GM12878 (cell line): ENCODE data around the gene CMTM4. TPM values are rescaled to one million over a fixed set of nuclear protein-coding genes. Genes with fewer than 3 reads are reported as not detected.
A peak's percentile ranks its signal among the peaks of the same experiment; 100 is the strongest.

ENCODE experiments used
- BHLHE40 ChIP-seq, 2 experiments: fragments of 450-650 bp in 1 of 2; IDR thresholded peaks; 2 replicates each; pipeline ENCODE4 v1.6.1; 2011 to 2017; ENCODE audit warnings: low read depth in 2 of 2, borderline replicate concordance in 1 of 2, improper control_type of control experiment in 1 of 2, low read length in 1 of 2, mild to moderate bottlenecking in 1 of 2
- EGR1 ChIP-seq, 2 experiments: IDR thresholded peaks; 1 replicate in 1 of 2; 2 replicates in 1 of 2; pipeline ENCODE4 v1.6.1; 2011 to 2012; ENCODE audit warnings: low read depth in 2 of 2, low read length in 2 of 2, borderline replicate concordance in 1 of 2, mild to moderate bottlenecking in 1 of 2, moderate library complexity in 1 of 2
- FOS ChIP-seq: IDR thresholded peaks from 3 replicates; pipeline ENCODE4 v1.6.1; 2011; ENCODE audit warnings: borderline replicate concordance; ENCODE audit not compliant: insufficient read length; ENCODE audit errors: extremely low read depth
- HCFC1 ChIP-seq: fragments of 150-350 bp; IDR thresholded peaks from 2 replicates; pipeline ENCODE4 v1.6.1; 2014; ENCODE audit warnings: low read length
- HDGF ChIP-seq: fragments of 450-650 bp; IDR thresholded peaks from 2 replicates; pipeline ENCODE4 v1.6.1; 2016; ENCODE audit warnings: antibody characterized with exemption
- JUND ChIP-seq: IDR thresholded peaks from 2 replicates; pipeline ENCODE4 v1.6.1; 2012; ENCODE audit warnings: low read depth, mild to moderate bottlenecking, low read length, improper control_type of control experiment, moderate library complexity
- KDM1A ChIP-seq: fragments of 200-600 bp; sonication (generic); IDR thresholded peaks from 2 replicates; pipeline ENCODE4 v1.6.1; 2016; ENCODE audit warnings: borderline replicate concordance
- MEF2A ChIP-seq: IDR thresholded peaks from 2 replicates; pipeline ENCODE4 v1.6.1; 2011; ENCODE audit warnings: low read depth, mild to moderate bottlenecking, low read length, moderate library complexity; ENCODE audit not compliant: insufficient read depth
- NBN ChIP-seq: fragments of 450-650 bp; IDR thresholded peaks from 2 replicates; pipeline ENCODE4 v1.6.1; 2016
- RAD51 ChIP-seq: fragments of 450-650 bp; IDR thresholded peaks from 2 replicates; pipeline ENCODE4 v1.6.1; 2016; ENCODE audit warnings: moderate library complexity, mild to moderate bottlenecking, inconsistent platforms
- RCOR1 ChIP-seq: conservative IDR thresholded peaks from 2 replicates; pipeline ENCODE4 v1.6.1; 2012; ENCODE audit warnings: low read depth, low read length, improper control_type of control experiment
- RFX5 ChIP-seq: IDR thresholded peaks from 2 replicates; pipeline ENCODE4 v1.6.1; 2011; ENCODE audit warnings: low read depth, low read length, improper control_type of control experiment
- SIN3A ChIP-seq: IDR thresholded peaks from 2 replicates; pipeline ENCODE4 v1.6.1; 2012; ENCODE audit warnings: low read depth, low read length, improper control_type of control experiment
- SMC3 ChIP-seq: IDR thresholded peaks from 2 replicates; pipeline ENCODE4 v1.6.1; 2011; ENCODE audit warnings: low read length, improper control_type of control experiment, borderline replicate concordance
- SREBF1 ChIP-seq: IDR thresholded peaks from 2 replicates; pipeline ENCODE4 v1.6.1; 2012; ENCODE audit warnings: mild to moderate bottlenecking, low read length
- STAT3 ChIP-seq: IDR thresholded peaks from 2 replicates; pipeline ENCODE4 v1.6.1; 2011; ENCODE audit warnings: low read depth, low read length, improper control_type of control experiment
- ZNF274 ChIP-seq: IDR thresholded peaks from one replicate; pipeline ENCODE4 v1.8.0; 2011; ENCODE audit not compliant: insufficient read length, insufficient read depth
- ZNF384 ChIP-seq: IDR thresholded peaks from 2 replicates; pipeline ENCODE4 v1.6.1; 2012; ENCODE audit warnings: low read depth, mild to moderate bottlenecking, low read length, improper control_type of control experiment, borderline replicate concordance
- ZNF622 ChIP-seq: fragments of 450-650 bp; IDR thresholded peaks from 2 replicates; pipeline ENCODE4 v1.6.1; 2017; ENCODE audit warnings: mild to moderate bottlenecking, inconsistent platforms
- ZSCAN29 ChIP-seq: fragments of 450-650 bp; IDR thresholded peaks from 2 replicates; pipeline ENCODE4 v1.6.1; 2017; ENCODE audit warnings: mild to moderate bottlenecking, moderate library complexity
- polyA plus RNA-seq, 11 experiments: library from polyadenylated mRNA; depleted of rRNA in 4 of 11; unstranded in 6 of 11; stranded (reverse) in 5 of 11; fragments of >200 nt; fragmentation: Nextera tagmentation in 4 of 11; fragmentation: Illumina TruSeq in 1 of 11; extraction: Ambion mirVana in 4 of 11; extraction: Trizol in 1 of 11; gene quantifications; 1 replicate in 1 of 11; 2 replicates in 10 of 11; pipeline versions ENCODE4 v1.2.1 to v1.2.3, GENCODE V29; 2011 to 2016; ENCODE audit warnings: inconsistent platforms in 2 of 11, missing spikeins in 2 of 11, low read depth in 1 of 11
- total RNA-seq, 4 experiments: library from RNA; depleted of rRNA in 3 of 4; stranded (reverse); fragments of >200 nt in 3 of 4; fragmentation: Illumina TruSeq in 1 of 4; extraction: Trizol in 1 of 4; gene quantifications; 2 replicates each; pipeline versions ENCODE4 v1.2.1 to v1.2.3, GENCODE V29; 2013 to 2021
- TF ChIP-seq, protein P1 (sequence below): fragments of 450-650 bp; IDR thresholded peaks from 2 replicates; pipeline ENCODE4 v1.6.1; 2017; ENCODE audit warnings: mild to moderate bottlenecking, low read depth, inconsistent platforms; ENCODE audit not compliant: poor library complexity, severe bottlenecking
- TF ChIP-seq, protein P2 (sequence below): fragments of 450-650 bp; IDR thresholded peaks from 2 replicates; pipeline ENCODE4 v1.6.1; 2016; ENCODE audit warnings: mild to moderate bottlenecking
- TF ChIP-seq, protein P3 (sequence below): IDR thresholded peaks from 2 replicates; pipeline ENCODE4 v1.6.1; 2011; ENCODE audit warnings: low read depth, low read length, improper control_type of control experiment, borderline replicate concordance
- TF ChIP-seq, protein P4 (sequence below): fragments of 450-650 bp; IDR thresholded peaks from 2 replicates; pipeline ENCODE4 v1.6.1; 2018; ENCODE audit warnings: borderline replicate concordance, mild to moderate bottlenecking; ENCODE audit not compliant: partially characterized antibody

CMTM4 gene
- total and polyA plus RNA-seq, 10 of the 15 experiments (the other 5 are each of a cell fraction or from before 2014, with no cell fraction given) = 0.02 to 0.43 (median 0.15) TPM; not detected in 2

DNA sequence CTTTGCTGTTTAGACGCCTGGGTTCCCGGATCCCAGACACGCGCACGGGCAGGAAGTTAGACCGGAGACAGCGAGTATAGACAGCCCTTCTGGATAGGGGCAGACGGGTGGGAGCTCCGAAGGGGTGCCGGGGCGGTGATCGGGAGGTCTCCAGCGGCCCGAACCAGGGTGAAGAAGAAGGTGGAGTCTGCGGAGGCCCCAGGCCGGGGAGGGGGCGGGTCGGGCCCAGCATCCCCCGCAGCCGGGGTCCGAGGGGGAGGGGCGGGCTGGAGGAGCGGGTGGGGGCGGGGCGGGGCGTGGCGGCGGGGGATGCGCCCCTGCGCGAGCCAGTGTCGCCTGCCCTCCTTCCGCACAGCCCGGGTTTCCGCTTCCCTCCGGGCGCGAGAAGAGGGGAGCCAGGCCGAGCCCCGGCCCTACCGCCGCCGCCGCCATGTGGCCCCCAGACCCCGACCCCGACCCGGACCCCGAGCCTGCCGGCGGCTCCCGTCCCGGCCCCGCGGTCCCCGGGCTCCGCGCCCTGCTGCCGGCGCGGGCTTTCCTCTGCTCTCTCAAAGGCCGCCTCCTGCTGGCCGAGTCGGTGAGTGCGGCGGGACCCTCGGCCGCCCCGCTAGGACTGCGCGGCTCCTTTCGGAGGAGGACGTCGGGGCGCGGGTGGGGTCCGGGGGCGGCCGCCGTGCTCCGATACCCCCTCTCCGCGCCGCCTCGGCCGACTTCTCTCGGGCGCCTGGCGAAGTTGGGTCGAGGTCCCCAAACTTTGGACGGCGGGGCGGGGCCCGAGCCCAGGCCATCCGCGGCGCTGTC, 92.0 kb downstream of the CMTM4 start, which contains the start of gene CMTM3 (continued):
- TF ChIP-seq ZNF384 (no peak), FOS (no peak), STAT3 (no peak), NBN (no peak), HDGF (no peak), RCOR1 (no peak), SREBF1 (no peak), EGR1 (IDR thresholded peaks at IDR 0.05; ENCODE audit: borderline replicate concordance in 1 of 2, low read depth in 2 of 2, low read length in 2 of 2) (peak in 1 of 2 experiments; percentile 48; a peak in 1 of 3 replicates), HCFC1 (no peak), KDM1A (no peak), RAD51 (no peak), BHLHE40 (IDR thresholded peaks at IDR 0.05; ENCODE audit: borderline replicate concordance in 1 of 2, low read depth in 2 of 2, low read length in 1 of 2) (peak in 1 of 2 experiments; percentile 42; a peak in 2 of 4 replicates), JUND (no peak), ZSCAN29 (no peak), RFX5 (no peak), SMC3 (peak; percentile 30; the same call in 1 of the 2 replicates), ZNF274 (no peak), ZNF622 (no peak), MEF2A (no peak), SIN3A (no peak)
- TF ChIP-seq, protein P1, sequence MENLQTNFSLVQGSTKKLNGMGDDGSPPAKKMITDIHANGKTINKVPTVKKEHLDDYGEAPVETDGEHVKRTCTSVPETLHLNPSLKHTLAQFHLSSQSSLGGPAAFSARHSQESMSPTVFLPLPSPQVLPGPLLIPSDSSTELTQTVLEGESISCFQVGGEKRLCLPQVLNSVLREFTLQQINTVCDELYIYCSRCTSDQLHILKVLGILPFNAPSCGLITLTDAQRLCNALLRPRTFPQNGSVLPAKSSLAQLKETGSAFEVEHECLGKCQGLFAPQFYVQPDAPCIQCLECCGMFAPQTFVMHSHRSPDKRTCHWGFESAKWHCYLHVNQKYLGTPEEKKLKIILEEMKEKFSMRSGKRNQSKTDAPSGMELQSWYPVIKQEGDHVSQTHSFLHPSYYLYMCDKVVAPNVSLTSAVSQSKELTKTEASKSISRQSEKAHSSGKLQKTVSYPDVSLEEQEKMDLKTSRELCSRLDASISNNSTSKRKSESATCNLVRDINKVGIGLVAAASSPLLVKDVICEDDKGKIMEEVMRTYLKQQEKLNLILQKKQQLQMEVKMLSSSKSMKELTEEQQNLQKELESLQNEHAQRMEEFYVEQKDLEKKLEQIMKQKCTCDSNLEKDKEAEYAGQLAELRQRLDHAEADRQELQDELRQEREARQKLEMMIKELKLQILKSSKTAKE = no peak
- TF ChIP-seq, protein P2, sequence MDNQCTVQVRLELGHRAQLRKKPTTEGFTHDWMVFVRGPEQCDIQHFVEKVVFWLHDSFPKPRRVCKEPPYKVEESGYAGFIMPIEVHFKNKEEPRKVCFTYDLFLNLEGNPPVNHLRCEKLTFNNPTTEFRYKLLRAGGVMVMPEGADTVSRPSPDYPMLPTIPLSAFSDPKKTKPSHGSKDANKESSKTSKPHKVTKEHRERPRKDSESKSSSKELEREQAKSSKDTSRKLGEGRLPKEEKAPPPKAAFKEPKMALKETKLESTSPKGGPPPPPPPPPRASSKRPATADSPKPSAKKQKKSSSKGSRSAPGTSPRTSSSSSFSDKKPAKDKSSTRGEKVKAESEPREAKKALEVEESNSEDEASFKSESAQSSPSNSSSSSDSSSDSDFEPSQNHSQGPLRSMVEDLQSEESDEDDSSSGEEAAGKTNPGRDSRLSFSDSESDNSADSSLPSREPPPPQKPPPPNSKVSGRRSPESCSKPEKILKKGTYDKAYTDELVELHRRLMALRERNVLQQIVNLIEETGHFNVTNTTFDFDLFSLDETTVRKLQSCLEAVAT = no peak
- TF ChIP-seq, protein P3, sequence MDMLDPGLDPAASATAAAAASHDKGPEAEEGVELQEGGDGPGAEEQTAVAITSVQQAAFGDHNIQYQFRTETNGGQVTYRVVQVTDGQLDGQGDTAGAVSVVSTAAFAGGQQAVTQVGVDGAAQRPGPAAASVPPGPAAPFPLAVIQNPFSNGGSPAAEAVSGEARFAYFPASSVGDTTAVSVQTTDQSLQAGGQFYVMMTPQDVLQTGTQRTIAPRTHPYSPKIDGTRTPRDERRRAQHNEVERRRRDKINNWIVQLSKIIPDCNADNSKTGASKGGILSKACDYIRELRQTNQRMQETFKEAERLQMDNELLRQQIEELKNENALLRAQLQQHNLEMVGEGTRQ = no peak
- TF ChIP-seq, protein P4, sequence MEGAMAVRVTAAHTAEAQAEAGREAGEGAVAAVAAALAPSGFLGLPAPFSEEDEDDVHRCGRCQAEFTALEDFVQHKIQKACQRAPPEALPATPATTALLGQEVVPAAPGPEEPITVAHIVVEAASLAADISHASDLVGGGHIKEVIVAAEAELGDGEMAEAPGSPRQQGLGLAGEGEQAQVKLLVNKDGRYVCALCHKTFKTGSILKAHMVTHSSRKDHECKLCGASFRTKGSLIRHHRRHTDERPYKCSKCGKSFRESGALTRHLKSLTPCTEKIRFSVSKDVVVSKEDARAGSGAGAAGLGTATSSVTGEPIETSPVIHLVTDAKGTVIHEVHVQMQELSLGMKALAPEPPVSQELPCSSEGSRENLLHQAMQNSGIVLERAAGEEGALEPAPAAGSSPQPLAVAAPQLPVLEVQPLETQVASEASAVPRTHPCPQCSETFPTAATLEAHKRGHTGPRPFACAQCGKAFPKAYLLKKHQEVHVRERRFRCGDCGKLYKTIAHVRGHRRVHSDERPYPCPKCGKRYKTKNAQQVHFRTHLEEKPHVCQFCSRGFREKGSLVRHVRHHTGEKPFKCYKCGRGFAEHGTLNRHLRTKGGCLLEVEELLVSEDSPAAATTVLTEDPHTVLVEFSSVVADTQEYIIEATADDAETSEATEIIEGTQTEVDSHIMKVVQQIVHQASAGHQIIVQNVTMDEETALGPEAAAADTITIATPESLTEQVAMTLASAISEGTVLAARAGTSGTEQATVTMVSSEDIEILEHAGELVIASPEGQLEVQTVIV = no peak
